HEK293 (cell line): ENCODE results near the gene ENO4.

ENCODE experiments used
- CTCF ChIA-PET: fragments of 350-600 bp; formaldehyde crosslinking; extraction: SDS; loops from one replicate; lab custom pipeline; 2021; ENCODE audit warnings: antibody characterized with exemption; lab: Yijun Ruan, JAX
- POLR2A ChIA-PET: fragments of 300-600 bp; formaldehyde crosslinking; extraction: SDS; loops from one replicate; lab custom pipeline; 2020; ENCODE audit warnings: antibody characterized with exemption, inconsistent platforms; lab: Yijun Ruan, JAX
- H3K27ac ChIP-seq: fragments of 200-500 bp; sonication (Bioruptor generic); 2 replicates; pipeline ENCODE4 v1.5.1; 2014; ENCODE audit warnings: low read depth, low read length, control low read depth, inconsistent platforms; ENCODE audit errors: extremely low read depth
- H3K36me3 ChIP-seq, 2 experiments: fragments of 200-500 bp in 1 of 2; sonication (Bioruptor generic) in 1 of 2; 1 replicate in 1 of 2; 2 replicates in 1 of 2; pipeline ENCODE4 v1.5.1; 2014 to 2017; ENCODE audit warnings: inconsistent platforms in 2 of 2, low read length in 2 of 2; ENCODE audit not compliant: control insufficient read depth in 2 of 2, insufficient read depth in 1 of 2
- H3K4me1 ChIP-seq: fragments of 200-500 bp; sonication (Bioruptor generic); 2 replicates; pipeline ENCODE4 v1.5.1; 2014; ENCODE audit warnings: mild to moderate bottlenecking, low read length, inconsistent platforms; ENCODE audit not compliant: control insufficient read depth, insufficient read depth
- H3K4me3 ChIP-seq: 2 replicates; pipeline ENCODE4 v1.5.1; 2011; ENCODE audit warnings: low read depth, mild to moderate bottlenecking, control low read depth, low read length, moderate library complexity
- H3K9me3 ChIP-seq: fragments of 200-500 bp; sonication (Bioruptor generic); 2 replicates; pipeline ENCODE4 v1.5.1; 2014; ENCODE audit warnings: low read depth, low read length, inconsistent platforms; ENCODE audit not compliant: control insufficient read depth, insufficient read depth
- BCL6B ChIP-seq: fragments of 450-650 bp; formaldehyde crosslinking; IDR thresholded peaks from 2 replicates; pipeline ENCODE4 v1.5.1; 2017; ENCODE audit warnings: missing biosample characterization, missing genetic modification characterization
- GLI4 ChIP-seq: fragments of 450-650 bp; formaldehyde crosslinking; IDR thresholded peaks from 2 replicates; pipeline ENCODE4 v1.5.1; 2016; ENCODE audit warnings: missing biosample characterization, missing genetic modification characterization
- GLIS1 ChIP-seq: fragments of 450-650 bp; formaldehyde crosslinking; IDR thresholded peaks from 2 replicates; pipeline ENCODE4 v1.5.1; 2016; ENCODE audit warnings: missing biosample characterization, missing genetic modification characterization
- PRDM6 ChIP-seq: fragments of 450-650 bp; formaldehyde crosslinking; IDR thresholded peaks from 2 replicates; pipeline ENCODE4 v1.5.1; 2017; ENCODE audit warnings: missing biosample characterization, missing genetic modification characterization
- ZBTB49 ChIP-seq: fragments of 450-650 bp; formaldehyde crosslinking; IDR thresholded peaks from 2 replicates; pipeline ENCODE4 v1.5.1; 2016; ENCODE audit warnings: missing biosample characterization, missing genetic modification characterization, low read depth
- ZBTB8A ChIP-seq: fragments of 450-650 bp; formaldehyde crosslinking; IDR thresholded peaks from 2 replicates; pipeline ENCODE4 v1.5.1; 2016; ENCODE audit warnings: missing biosample characterization, missing genetic modification characterization
- ZNF10 ChIP-seq: fragments of 450-650 bp; formaldehyde crosslinking; IDR thresholded peaks from 2 replicates; pipeline ENCODE4 v1.5.1; 2017; ENCODE audit warnings: missing biosample characterization, missing genetic modification characterization
- ZNF112 ChIP-seq: fragments of 450-650 bp; formaldehyde crosslinking; IDR thresholded peaks from 2 replicates; pipeline ENCODE4 v1.5.0; 2017; ENCODE audit warnings: missing biosample characterization, missing genetic modification characterization
- ZNF121 ChIP-seq: fragments of 450-650 bp; formaldehyde crosslinking; IDR thresholded peaks from 2 replicates; pipeline ENCODE4 v1.5.1; 2016; ENCODE audit warnings: missing biosample characterization, missing genetic modification characterization
- ZNF2 ChIP-seq: fragments of 450-650 bp; formaldehyde crosslinking; IDR thresholded peaks from 2 replicates; pipeline ENCODE4 v1.5.1; 2016; ENCODE audit warnings: missing biosample characterization, missing genetic modification characterization
- ZNF335 ChIP-seq: fragments of 450-650 bp; formaldehyde crosslinking; conservative IDR thresholded peaks from 2 replicates; pipeline ENCODE4 v1.5.1; 2016; ENCODE audit warnings: missing biosample characterization, missing genetic modification characterization
- ZNF398 ChIP-seq: fragments of 450-650 bp; formaldehyde crosslinking; IDR thresholded peaks from 2 replicates; pipeline ENCODE4 v1.5.1; 2017; ENCODE audit warnings: missing biosample characterization, missing genetic modification characterization
- ZNF416 ChIP-seq: fragments of 450-650 bp; formaldehyde crosslinking; IDR thresholded peaks from 2 replicates; pipeline ENCODE4 v1.5.1; 2016; ENCODE audit warnings: missing biosample characterization, missing genetic modification characterization
- ZNF449 ChIP-seq: fragments of 450-650 bp; formaldehyde crosslinking; IDR thresholded peaks from 2 replicates; pipeline ENCODE4 v1.5.1; 2017; ENCODE audit warnings: missing biosample characterization, mild to moderate bottlenecking, missing genetic modification characterization, moderate library complexity
- ZNF488 ChIP-seq: fragments of 450-650 bp; formaldehyde crosslinking; IDR thresholded peaks from 2 replicates; pipeline ENCODE4 v1.5.1; 2016; ENCODE audit warnings: missing biosample characterization, missing genetic modification characterization
- ZNF529 ChIP-seq: fragments of 450-650 bp; formaldehyde crosslinking; IDR thresholded peaks from 2 replicates; pipeline ENCODE4 v1.5.1; 2017; ENCODE audit warnings: missing genetic modification characterization, missing biosample characterization; ENCODE audit not compliant: insufficient replicate concordance
- ZNF692 ChIP-seq: fragments of 450-650 bp; formaldehyde crosslinking; IDR thresholded peaks from 2 replicates; pipeline ENCODE4 v1.5.1; 2016; ENCODE audit warnings: missing biosample characterization, missing genetic modification characterization
- ZNF707 ChIP-seq: fragments of 450-650 bp; formaldehyde crosslinking; IDR thresholded peaks from 2 replicates; pipeline ENCODE4 v1.5.1; 2016; ENCODE audit warnings: missing biosample characterization, missing genetic modification characterization
- ZNF76 ChIP-seq: fragments of 450-650 bp; formaldehyde crosslinking; IDR thresholded peaks from 2 replicates; pipeline ENCODE4; 2016; ENCODE audit warnings: low read depth, missing biosample characterization, missing genetic modification characterization, borderline replicate concordance
- ZNF791 ChIP-seq: fragments of 450-650 bp; formaldehyde crosslinking; IDR thresholded peaks from 2 replicates; pipeline ENCODE4 v1.5.1; 2016; ENCODE audit warnings: missing biosample characterization, missing genetic modification characterization
- ZNF837 ChIP-seq: fragments of 450-650 bp; formaldehyde crosslinking; IDR thresholded peaks from 2 replicates; pipeline ENCODE4 v1.5.1; 2016; ENCODE audit warnings: missing biosample characterization, missing genetic modification characterization

Gene ENO4

GRCh38 chr10:116915340-116915739 is 66.0 kb downstream of the ENO4 start (continued):
- TF ChIP-seq ZNF10 (tag by site-specific recombination) (no peak), ZBTB8A (tag by site-specific recombination) (no peak), ZNF121 (tag by site-specific recombination) (no peak), ZNF112 (no peak)
- TF ChIP-seq, all 188 proteins: peak for 0

GRCh38 chr10:116917481-116917880 is 68.2 kb downstream of the ENO4 start:
- CTCF ChIA-PET: interaction anchor here (1.2 to 1.6 kb wide), 2 partner anchors 121 to 251 kb away, joined by 3 to 4 read pairs; no protein-coding TSS in a partner anchor

GRCh38 chr10:116918583-116918982 is 69.3 kb downstream of the ENO4 start:
- Histone ChIP-seq H3K4me1 (no peaks in the 10 kb centered on the region), H3K27ac (no peak overlapping the region), H3K36me3 (peaks cover 18 to 53% of the 10 kb centered on the region in 2 experiments), H3K9me3 (no peaks in the 10 kb centered on the region), H3K4me3 (no peak overlapping the region)
- ChIA-PET CTCF (interaction anchor here (0.6 to 1.6 kb wide), 3 partner anchors 122 to 535 kb away, joined by 3 to 4 read pairs (median 3); no protein-coding TSS in a partner anchor), POLR2A (no interaction called here)
- TF ChIP-seq ZNF529 (tag by site-specific recombination): no peak
- no peak for TF ChIP-seq ZNF791 (tag by site-specific recombination)
- TF ChIP-seq ZNF837 (tag by site-specific recombination): no peak
- no peak for TF ChIP-seq ZBTB49 (tag by site-specific recombination)
- TF ChIP-seq ZNF416 (tag by site-specific recombination): no peak
- TF ChIP-seq PRDM6: no peak
- TF ChIP-seq ZNF449 (tag by site-specific recombination): no peak
- TF ChIP-seq ZNF398 (tag by site-specific recombination): no peak
- TF ChIP-seq ZNF692 (tag by site-specific recombination): no peak
- no peak for TF ChIP-seq GLI4 (tag by site-specific recombination)
- TF ChIP-seq ZNF76 (tag by site-specific recombination): no peak
- TF ChIP-seq ZNF707: no peak
- TF ChIP-seq GLIS1 (tag by site-specific recombination): no peak

More at GRCh38 chr10:116917481-116917880, 68.2 kb downstream of the ENO4 start:
- Histone ChIP-seq H3K4me3 (no peak overlapping the region), H3K9me3 (no peaks in the 10 kb centered on the region), H3K27ac (no peak overlapping the region), H3K4me1 (no peaks in the 10 kb centered on the region), H3K36me3 (peaks cover 18 to 59% of the 10 kb centered on the region in 2 experiments)
- TF ChIP-seq ZNF488: no peak
- TF ChIP-seq ZNF335 (tag by site-specific recombination): no peak
- TF ChIP-seq ZNF2 (tag by site-specific recombination): no peak
- TF ChIP-seq BCL6B (tag by site-specific recombination): no peak
- POLR2A ChIA-PET: no interaction called here
